ENCODE measurements around the gene IPPK.

GRCh38 chr9:92612292-92612691 lies 57.6 kb downstream of the IPPK start:
- TF ChIP-seq CTCF (IDR thresholded peaks at IDR 0.05 in 4 of 5, conservative IDR thresholded peaks at IDR 0.05 in 1 of 5) (no peak), POLR2A (IDR thresholded peaks at IDR 0.05) (no peak)

Data from gastrocnemius medialis (tissue), 4 donors.